Panc1 (cell line): ENCODE data around the gene MRPS9. TPM values are rescaled to one million over a fixed set of nuclear protein-coding genes. Genes with fewer than 3 reads are reported as not detected.

Experiments used
- ATAC-seq: fragments of 200-7000 bp; cut with Tn5 transposase; 2 replicates; pipeline ENCODE4 v1.9.1; 2020; ENCODE audit warnings: mild to moderate bottlenecking, moderate library complexity
- BruUV-seq: library from RNA; stranded (reverse); fragments of 400-500 nt; replicated peaks from 2 replicates; lab custom pipeline; 2021; lab: Mats Ljungman, UMichigan
- CTCF ChIA-PET: fragments of 300-600 bp; sonication (Branson Sonifier 250); formaldehyde crosslinking; loops from one replicate; lab custom pipeline; 2022; ENCODE audit warnings: antibody characterized with exemption; lab: Charles Lee
- POLR2A ChIA-PET: fragments of 300-600 bp; sonication (Branson Sonifier 250); formaldehyde crosslinking; loops from one replicate; lab custom pipeline; 2022; ENCODE audit warnings: antibody characterized with exemption; lab: Charles Lee
- DNase-seq: peaks from one replicate; pipeline ENCODE4 v3.0.0-alpha.2; 2010; ENCODE audit warnings: low read depth, low spot score
- H3K27ac ChIP-seq: 2 replicates; pipeline ENCODE4 v1.5.1; 2011; ENCODE audit warnings: mild to moderate bottlenecking, low read length, inconsistent platforms
- H3K27me3 ChIP-seq: fragments of 200-500 bp; sonication (Bioruptor generic); 2 replicates; pipeline ENCODE4 v1.6.0; 2014; ENCODE audit warnings: low read length, inconsistent platforms; ENCODE audit not compliant: control insufficient read depth, insufficient read depth
- H3K36me3 ChIP-seq: fragments of 200-500 bp; sonication (Bioruptor generic); 2 replicates; pipeline ENCODE4 v1.5.1; 2014; ENCODE audit warnings: inconsistent platforms, mild to moderate bottlenecking, low read length, moderate library complexity; ENCODE audit not compliant: control insufficient read depth, insufficient read depth
- H3K4me1 ChIP-seq: 2 replicates; pipeline ENCODE4 v1.5.1; 2011; ENCODE audit warnings: inconsistent platforms, mild to moderate bottlenecking, low read length, moderate library complexity; ENCODE audit not compliant: control insufficient read depth, insufficient read depth
- H3K4me3 ChIP-seq, 2 experiments: 2 replicates each; pipeline ENCODE4 v1.5.1; 2011 to 2012; ENCODE audit warnings: low read depth in 2 of 2, low read length in 2 of 2, mild to moderate bottlenecking in 2 of 2, inconsistent platforms in 1 of 2, moderate library complexity in 1 of 2
- H3K9me3 ChIP-seq: fragments of 200-500 bp; sonication (Bioruptor generic); 2 replicates; pipeline ENCODE4 v1.5.1; 2014; ENCODE audit warnings: low read depth, mild to moderate bottlenecking, inconsistent platforms, low read length, moderate library complexity; ENCODE audit not compliant: control insufficient read depth, insufficient read depth
- POLR2AphosphoS5 ChIP-seq: IDR thresholded peaks from 2 replicates; pipeline ENCODE4 v1.6.1; 2012; ENCODE audit warnings: mild to moderate bottlenecking, low read depth, low read length, moderate library complexity
- SIN3A ChIP-seq: IDR thresholded peaks from 2 replicates; pipeline ENCODE4 v1.6.1; 2012; ENCODE audit warnings: low read depth, mild to moderate bottlenecking, low read length, moderate library complexity, borderline replicate concordance; ENCODE audit not compliant: insufficient read depth
- TCF7L2 ChIP-seq: IDR thresholded peaks from 2 replicates; pipeline ENCODE4 v1.6.1; 2011; ENCODE audit warnings: mild to moderate bottlenecking, low read depth, low read length, inconsistent platforms
- in situ Hi-C: cut with HindIII; loops from 2 replicates; pipeline ENCODE4 v1.10.0; 2016; ENCODE audit warnings: low sequenced_read_pairs, low pct_unique_long_range_greater_than_20kb
- intact Hi-C: fragments of 100-400 bp; cut with micrococcal nuclease; formaldehyde crosslinking; loops from one replicate; pipeline ENCODE4 v1.10.0; 2022; ENCODE audit not compliant: unreplicated experiment
- total RNA-seq: library from RNA; stranded (reverse); gene quantifications from one replicate; pipeline ENCODE4 v1.2.1, GENCODE V29; 2021; ENCODE audit not compliant: unreplicated experiment
- TF ChIP-seq, protein P1 (sequence below): fragments of 450-650 bp; IDR thresholded peaks from 2 replicates; pipeline ENCODE4 v1.5.1; 2017; ENCODE audit warnings: mild to moderate bottlenecking
- TF ChIP-seq, protein P2 (sequence below), 2 experiments: IDR thresholded peaks; 2 replicates each; pipeline ENCODE4 v1.6.1; 2011 to 2012; ENCODE audit warnings: low read depth in 2 of 2, control low read depth in 1 of 2, low read length in 1 of 2, mild to moderate bottlenecking in 1 of 2, moderate library complexity in 1 of 2; ENCODE audit not compliant: insufficient read depth in 1 of 2

Gene MRPS9
- total RNA-seq, 1 experiment from 2014 or later: 27.4 TPM

DNA sequence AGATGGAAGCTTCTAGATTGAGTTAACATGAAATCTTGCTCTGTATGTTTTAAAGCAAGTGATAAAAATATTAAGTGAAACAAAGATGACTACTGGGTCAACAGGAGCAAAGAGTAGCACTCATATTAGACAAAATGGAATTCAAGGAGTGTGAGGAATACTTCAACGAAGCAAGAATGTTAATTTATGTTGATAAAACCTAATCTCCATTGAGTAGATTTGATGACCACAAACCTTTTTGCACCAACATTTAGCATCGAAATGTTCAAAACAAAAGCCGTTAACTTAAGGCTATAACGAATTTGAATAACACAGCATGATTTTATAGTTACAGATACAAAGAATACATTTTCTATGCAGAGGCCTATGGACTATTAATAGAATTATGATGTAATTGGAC, 35.7 kb downstream of the MRPS9 start:
- CTCF ChIA-PET: no interaction called here
- H3K9me3 ChIP-seq: no peaks in the 10 kb centered on the region
- no peak overlapping the region for H3K4me3 ChIP-seq
- in situ Hi-C loops (no loop called here), intact Hi-C loops (no loop called here)
- ATAC-seq (no peak), DNase-seq (no peak)
- POLR2A ChIA-PET: no interaction called here
- H3K4me1 ChIP-seq: no peaks in the 10 kb centered on the region
- no peak overlapping the region for H3K27ac ChIP-seq
- H3K27me3 ChIP-seq: no peaks in the 10 kb centered on the region
- BruUV-seq: no TSS peak
- TF ChIP-seq POLR2AphosphoS5 (no peak), TCF7L2 (no peak), SIN3A (no peak)
- TF ChIP-seq, protein P1, sequence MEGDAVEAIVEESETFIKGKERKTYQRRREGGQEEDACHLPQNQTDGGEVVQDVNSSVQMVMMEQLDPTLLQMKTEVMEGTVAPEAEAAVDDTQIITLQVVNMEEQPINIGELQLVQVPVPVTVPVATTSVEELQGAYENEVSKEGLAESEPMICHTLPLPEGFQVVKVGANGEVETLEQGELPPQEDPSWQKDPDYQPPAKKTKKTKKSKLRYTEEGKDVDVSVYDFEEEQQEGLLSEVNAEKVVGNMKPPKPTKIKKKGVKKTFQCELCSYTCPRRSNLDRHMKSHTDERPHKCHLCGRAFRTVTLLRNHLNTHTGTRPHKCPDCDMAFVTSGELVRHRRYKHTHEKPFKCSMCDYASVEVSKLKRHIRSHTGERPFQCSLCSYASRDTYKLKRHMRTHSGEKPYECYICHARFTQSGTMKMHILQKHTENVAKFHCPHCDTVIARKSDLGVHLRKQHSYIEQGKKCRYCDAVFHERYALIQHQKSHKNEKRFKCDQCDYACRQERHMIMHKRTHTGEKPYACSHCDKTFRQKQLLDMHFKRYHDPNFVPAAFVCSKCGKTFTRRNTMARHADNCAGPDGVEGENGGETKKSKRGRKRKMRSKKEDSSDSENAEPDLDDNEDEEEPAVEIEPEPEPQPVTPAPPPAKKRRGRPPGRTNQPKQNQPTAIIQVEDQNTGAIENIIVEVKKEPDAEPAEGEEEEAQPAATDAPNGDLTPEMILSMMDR: no peak
- TF ChIP-seq, protein P2, sequence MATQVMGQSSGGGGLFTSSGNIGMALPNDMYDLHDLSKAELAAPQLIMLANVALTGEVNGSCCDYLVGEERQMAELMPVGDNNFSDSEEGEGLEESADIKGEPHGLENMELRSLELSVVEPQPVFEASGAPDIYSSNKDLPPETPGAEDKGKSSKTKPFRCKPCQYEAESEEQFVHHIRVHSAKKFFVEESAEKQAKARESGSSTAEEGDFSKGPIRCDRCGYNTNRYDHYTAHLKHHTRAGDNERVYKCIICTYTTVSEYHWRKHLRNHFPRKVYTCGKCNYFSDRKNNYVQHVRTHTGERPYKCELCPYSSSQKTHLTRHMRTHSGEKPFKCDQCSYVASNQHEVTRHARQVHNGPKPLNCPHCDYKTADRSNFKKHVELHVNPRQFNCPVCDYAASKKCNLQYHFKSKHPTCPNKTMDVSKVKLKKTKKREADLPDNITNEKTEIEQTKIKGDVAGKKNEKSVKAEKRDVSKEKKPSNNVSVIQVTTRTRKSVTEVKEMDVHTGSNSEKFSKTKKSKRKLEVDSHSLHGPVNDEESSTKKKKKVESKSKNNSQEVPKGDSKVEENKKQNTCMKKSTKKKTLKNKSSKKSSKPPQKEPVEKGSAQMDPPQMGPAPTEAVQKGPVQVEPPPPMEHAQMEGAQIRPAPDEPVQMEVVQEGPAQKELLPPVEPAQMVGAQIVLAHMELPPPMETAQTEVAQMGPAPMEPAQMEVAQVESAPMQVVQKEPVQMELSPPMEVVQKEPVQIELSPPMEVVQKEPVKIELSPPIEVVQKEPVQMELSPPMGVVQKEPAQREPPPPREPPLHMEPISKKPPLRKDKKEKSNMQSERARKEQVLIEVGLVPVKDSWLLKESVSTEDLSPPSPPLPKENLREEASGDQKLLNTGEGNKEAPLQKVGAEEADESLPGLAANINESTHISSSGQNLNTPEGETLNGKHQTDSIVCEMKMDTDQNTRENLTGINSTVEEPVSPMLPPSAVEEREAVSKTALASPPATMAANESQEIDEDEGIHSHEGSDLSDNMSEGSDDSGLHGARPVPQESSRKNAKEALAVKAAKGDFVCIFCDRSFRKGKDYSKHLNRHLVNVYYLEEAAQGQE (IDR thresholded peaks at IDR 0.05; ENCODE audit: insufficient read depth in 1 of 2, low read depth in 2 of 2, low read length in 1 of 2): no peak
- no peaks in the 10 kb centered on the region for H3K36me3 ChIP-seq

DNA sequence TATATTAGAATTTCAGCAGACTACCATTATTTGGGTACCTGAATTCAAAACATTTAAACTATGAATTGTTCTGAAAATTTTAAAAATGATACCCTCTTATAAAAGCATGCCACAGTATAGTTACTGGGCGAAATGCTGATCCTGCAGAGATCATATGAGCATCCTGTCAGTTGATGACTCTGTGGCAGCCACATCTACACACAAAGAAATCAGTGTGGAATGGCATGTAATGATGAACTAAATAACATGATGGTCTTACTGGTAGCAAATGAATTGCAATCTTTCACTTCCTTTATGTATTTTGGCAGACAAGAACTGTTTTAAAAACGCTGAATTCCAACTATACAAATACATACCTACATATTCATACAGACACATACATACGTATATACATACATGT, 38.3 kb downstream of the MRPS9 start:
- no peak overlapping the region for H3K27ac ChIP-seq
- no peak for ATAC-seq
- in situ Hi-C loops: no loop called here
- no peaks in the 10 kb centered on the region for H3K9me3 ChIP-seq
- no TSS peak for BruUV-seq
- no peaks in the 10 kb centered on the region for H3K4me1 ChIP-seq
- intact Hi-C loops: no loop called here
- no peaks in the 10 kb centered on the region for H3K27me3 ChIP-seq
- H3K36me3 ChIP-seq: no peaks in the 10 kb centered on the region
- CTCF ChIA-PET: no interaction called here
- DNase-seq: no peak
- TF ChIP-seq, protein P2 (IDR thresholded peaks at IDR 0.05; ENCODE audit: insufficient read depth in 1 of 2, low read depth in 2 of 2, low read length in 1 of 2): no peak
- TF ChIP-seq SIN3A (no peak), TCF7L2 (no peak), POLR2AphosphoS5 (no peak)
- TF ChIP-seq, protein P1: no peak
- POLR2A ChIA-PET: interaction anchor here (0.6 kb wide), 1 partner anchor 72 kb away, joined by 3 read pairs; no protein-coding TSS in a partner anchor
- H3K4me3 ChIP-seq: no peak overlapping the region
